HG02938 (cell line): ENCODE data around the gene CBX3.
"Not testable (repeated sequence)": the region's sequence is repeated elsewhere in the genome, so short reads cannot be mapped to it uniquely, and the experiment has no call there.

Experiments used
- ATAC-seq: cut with Tn5 transposase; IDR thresholded peaks from one replicate; pipeline ENCODE4 v1.9.1; 2021; ENCODE audit warnings: mild to moderate bottlenecking, moderate library complexity; ENCODE audit not compliant: unreplicated experiment

CBX3 gene

GRCh38 chr7:26200444-26201246 is 900 bp upstream of the CBX3 start, which contains the start of gene HNRNPA2B1:
Gene HNRNPA2B1, minus strand, starts transcription at chr7:26200746. Its CDS starts 169 bp downstream, at chr7:26200577.
- peak; percentile 60 for ATAC-seq

DNA sequence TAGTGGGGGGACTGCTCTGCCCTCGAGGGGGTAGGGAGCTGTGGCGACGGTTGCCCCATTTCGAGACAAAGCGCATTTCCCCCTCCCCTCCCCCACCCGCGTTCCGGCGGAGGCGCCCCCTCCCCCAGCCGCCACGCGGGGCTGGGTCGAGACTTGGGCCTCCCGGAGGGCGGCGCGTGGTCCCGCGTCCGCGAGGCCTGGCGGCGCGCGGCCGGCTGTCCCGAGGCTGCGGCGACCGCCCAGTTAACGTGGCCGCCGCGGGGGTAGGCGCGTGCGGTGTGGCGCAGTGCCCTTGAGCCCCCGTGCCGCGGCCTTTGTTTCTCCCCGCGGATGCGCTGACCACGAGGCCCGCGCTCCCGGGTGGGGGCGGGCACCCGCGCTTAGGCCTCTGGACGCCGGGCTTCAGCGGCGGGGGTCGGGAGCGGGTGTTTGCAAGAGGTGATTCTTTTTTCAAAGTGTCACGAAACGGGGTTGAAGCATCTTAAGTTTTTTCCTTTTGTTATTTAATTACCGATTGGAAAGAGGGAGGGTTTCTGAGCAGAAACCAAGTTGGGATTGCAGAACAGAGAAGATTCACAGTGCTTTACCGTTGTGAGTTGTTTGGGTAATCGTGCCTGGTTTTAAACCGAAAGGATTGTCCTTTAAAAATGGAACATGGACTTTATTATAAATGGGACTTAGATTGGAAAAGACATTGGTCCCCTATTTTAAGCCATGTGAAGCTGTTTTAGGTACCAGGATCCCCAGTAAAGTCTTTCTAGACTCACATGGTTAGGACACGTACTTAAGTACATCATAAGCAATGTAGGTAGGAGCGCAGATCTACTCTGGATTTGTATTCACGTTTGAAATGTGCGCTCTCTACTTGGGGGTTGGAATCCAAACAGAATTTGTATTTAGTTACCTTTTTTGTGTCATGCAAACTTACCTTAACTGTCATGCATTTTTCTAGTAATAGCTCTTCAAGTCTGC is 760 bp downstream of the CBX3 start:
- ATAC-seq: peak; percentile 1

GRCh38 chr7:26203016-26203415 is 1.5 kb downstream of the CBX3 start:
- ATAC-seq: no peak

- ATAC-seq: no peak
Observed at GRCh38 chr7:26208040-26208439, 6.5 kb downstream of the CBX3 start.

- no peak for ATAC-seq
Observed at GRCh38 chr7:26212921-26213718, 11.6 kb downstream of the CBX3 start.

DNA sequence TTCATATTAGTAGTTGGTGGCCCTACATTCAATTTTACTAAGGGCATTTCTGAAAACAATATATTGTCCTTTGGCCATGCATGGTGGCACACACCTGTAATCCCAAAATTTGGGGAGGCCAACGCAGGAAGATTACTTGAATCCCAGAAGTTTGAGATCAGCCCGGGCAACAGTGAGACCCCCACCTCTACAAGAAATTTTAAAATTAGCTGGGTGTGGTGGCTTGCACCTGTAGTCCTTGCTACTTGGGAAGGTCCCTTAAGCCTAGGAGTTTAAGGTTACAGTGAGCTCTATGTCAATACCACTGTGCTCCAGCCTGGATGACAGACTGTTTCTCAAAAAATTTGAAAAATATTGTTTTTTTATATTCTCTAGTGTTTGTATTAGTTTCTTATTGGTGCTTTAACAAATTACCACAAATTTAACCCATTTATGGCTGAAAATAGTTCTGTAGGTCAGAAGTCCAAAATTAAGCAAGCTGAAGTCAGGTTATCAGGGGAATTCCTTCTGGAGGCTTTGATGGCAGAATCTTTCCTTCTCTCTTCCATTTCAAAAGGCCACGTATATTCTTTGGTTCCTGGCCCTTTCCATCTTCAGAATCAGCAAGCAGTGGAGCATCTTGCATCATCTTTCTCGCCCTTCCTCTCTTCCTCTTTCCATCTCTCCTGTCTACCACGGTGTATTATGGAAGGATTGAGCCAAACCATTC is 12.4 kb downstream of the CBX3 start:
- ATAC-seq: no peak

DNA sequence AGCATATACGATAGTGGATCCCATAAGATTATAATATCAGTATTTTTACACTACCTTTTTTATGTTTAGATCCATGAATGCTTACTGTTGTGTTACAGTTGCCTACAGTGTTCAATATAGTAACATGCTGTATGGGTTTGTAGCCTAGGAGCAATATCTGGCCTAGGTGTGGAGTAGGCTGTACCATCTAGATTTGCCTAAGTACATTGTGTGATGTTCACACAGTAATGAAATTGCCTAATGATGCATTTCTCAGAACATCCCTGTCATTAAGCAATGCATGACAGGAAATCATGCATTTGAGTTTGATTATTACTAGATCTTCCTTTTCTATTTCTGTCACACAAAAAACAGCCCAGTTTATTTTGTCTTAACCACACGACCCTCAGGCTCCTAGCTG is 14.5 kb downstream of the CBX3 start:
- no peak for ATAC-seq

- no peak for ATAC-seq
Observed at GRCh38 chr7:26224359-26224758, 22.8 kb downstream of the CBX3 start.

DNA sequence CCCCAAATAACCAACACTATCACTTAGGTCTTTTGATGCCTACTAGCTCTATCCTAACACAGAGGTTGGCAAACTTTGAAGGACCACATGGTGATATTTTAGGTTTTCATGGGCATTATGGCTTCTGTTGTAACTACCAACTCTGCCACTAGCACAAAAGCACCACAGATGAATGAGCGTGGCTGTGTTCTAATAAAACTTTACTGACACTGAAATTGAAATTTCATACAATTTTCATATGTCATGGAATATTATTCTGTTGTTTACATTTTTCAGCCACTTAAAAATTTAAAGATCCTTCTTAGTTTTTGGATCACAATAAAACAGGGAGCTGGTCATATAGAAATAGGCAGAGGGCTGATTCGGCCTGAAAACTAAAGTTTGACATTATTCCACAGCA is 26.4 kb downstream of the CBX3 start:
- no peak for ATAC-seq

DNA sequence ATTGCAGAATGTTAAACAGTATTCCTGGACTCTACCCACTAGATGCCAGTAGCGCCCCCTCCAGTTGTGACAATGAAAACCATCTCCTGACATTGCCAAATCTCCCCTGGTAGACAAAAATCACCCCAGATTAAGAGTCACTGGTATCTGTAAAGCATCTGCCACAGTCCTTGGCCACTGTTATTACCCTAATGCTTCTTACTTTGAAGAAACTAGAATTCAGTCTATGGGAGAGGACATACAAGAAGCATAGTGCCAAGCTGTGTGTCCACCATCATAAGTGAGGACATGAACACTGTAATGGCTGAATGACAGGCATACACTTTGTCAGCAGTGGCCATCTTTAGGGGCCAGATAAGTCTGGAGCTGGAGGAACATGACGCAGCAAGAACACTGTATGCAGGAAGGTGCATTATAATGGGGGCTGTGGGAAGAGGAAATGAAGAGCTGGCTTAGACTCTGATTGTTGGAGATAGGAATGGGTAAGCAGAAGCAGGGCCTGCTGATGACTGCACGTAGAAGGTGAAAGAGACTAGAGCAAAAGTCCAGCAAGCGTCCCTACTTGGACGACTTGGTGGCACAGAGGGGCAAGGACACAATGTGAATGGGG is 32.5 kb downstream of the CBX3 start:
- no peak for ATAC-seq

DNA sequence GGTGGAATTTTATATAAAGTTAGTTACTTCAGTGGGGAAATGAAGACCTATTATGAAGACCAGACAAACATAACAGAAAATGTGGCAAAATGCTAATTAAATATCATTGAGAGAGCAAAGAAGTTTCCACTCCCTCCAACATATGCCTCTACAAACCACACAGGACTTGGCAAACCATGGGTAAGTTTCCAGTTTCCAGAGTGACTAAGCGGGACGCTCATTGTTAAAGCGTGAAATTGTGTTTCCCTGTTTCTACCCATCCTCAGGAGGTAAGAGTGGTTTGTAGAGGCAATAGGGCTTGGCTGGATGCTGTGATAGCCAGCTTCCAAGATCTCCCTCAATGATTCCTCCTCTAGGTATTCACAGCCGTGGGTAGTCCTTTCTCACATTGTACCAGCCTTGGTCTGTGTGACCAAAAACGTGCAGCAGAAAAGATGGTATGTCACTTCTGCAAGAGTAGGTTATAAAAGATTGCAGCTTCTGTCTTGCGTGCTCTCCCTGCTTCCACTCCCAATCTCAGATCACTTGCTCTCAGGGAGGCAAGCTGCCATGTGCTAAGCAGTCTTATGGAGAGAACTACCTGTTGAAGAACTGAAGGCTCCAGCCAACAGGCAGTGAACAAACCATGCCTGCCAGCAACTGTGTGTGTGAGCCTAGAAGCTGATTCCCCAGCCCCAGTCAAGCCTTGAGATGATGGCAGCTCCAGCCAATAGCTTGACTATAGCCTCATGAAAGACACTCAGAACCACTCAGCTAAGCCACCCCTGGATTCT is 35.7 kb downstream of the CBX3 start:
- no peak for ATAC-seq

DNA sequence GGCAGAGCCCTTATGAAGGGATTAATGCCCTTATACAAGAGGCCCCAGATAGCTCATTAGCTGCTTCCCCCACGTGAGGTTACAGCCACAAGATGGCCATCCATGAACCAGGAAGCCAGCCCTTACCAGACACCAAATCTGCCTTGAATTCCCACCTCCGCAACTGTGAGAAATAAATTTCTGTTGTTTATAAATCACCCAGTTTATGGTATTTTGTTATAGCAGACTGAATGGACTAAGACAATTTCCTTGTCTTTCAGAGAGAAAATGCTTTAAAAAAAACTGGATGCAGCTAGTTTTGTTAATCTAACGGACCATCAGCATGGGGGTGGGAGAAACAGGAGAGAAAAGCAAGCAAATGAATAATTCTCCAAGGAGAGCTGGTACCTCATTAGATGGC is 36.5 kb downstream of the CBX3 start:
- no peak for ATAC-seq

DNA sequence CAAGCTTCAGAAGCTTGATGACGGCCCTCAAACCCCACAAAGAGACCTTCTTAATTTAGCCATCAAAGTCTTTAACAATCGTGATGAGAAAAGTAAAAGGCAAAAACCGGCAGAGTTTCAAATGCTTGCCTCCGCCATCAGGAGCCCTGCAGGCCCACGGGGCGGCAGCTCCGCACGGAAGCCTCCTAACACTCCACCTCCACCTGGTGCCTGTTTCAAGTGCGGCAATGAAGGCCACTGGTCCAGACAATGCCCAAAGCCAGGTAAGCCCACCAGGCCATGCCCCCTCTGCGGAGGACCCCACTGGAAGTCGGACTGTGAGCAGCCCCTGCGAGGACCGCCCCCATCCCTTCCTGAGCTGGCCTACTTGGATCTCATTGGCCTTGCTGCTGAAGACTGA is 43.6 kb downstream of the CBX3 start:
- ATAC-seq: no peak

- no peak for ATAC-seq
Observed at GRCh38 chr7:26250239-26250638, 48.7 kb downstream of the CBX3 start.

DNA sequence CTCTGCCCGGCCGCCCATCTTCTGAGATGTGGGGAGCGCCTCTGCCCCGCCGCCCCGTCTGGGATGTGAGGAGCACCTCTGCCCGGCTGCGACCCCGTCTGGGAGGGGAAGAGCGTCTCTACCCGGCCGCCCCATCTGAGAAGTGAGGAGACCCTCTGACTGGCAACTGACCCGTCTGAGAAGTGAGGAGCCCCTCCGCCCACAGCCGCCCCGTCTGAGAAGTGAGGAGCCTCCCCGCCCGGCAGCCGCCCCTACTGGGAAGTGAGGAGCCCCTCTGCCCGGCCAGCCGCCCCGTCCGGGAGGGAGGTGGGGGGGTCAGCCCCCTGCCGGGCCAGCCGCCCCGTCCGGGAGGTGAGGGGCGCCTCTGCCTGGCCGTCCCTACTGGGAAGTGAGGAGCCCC is 60.3 kb downstream of the CBX3 start:
- ATAC-seq: not testable (repeated sequence)
